K562 (cell line): Measurements from ENCODE around the gene NOL4L. TPM values are rescaled to one million over a fixed set of nuclear protein-coding genes. Genes with fewer than 3 reads are reported as not detected.
A peak's percentile ranks its signal among the peaks of the same experiment; 100 is the strongest.

Experiments used
- ATAC-seq: fragments of 200-7000 bp; cut with Tn5 transposase; 3 replicates; pipeline ENCODE4 v1.9.1; 2020; ENCODE audit warnings: moderate library complexity
- BruUV-seq: library from RNA; stranded (reverse); fragments of 400-500 nt; replicated peaks from 2 replicates; lab custom pipeline; 2021; lab: Mats Ljungman, UMichigan
- CTCF ChIA-PET: fragments of 300-600 bp; formaldehyde crosslinking; extraction: SDS; loops from one replicate; lab custom pipeline; 2021; ENCODE audit warnings: low intra/inter-chr PET ratio; lab: Yijun Ruan, JAX
- POLR2A ChIA-PET: fragments of 300-600, 350-650 bp; sonication (Branson Sonifier 250); formaldehyde crosslinking; extraction: SDS; loops from one replicate; lab custom pipeline; 2021; ENCODE audit warnings: antibody characterized with exemption, inconsistent platforms; lab: Yijun Ruan, JAX
- DNase-seq, 4 experiments: peaks; one replicate each; pipeline versions ENCODE4 v3.0.0 to v3.0.0-alpha.2; 2011 to 2018; ENCODE audit warnings: low spot score in 3 of 4, mixed read lengths in 3 of 4; ENCODE audit errors: extremely low read depth in 1 of 4
- FAIRE-seq: peaks from 2 replicates; lab custom pipeline; 2011; peaks lifted over from hg19 to GRCh38; lab: Jason Lieb, UNC
- H2AFZ ChIP-seq: 2 replicates; pipeline ENCODE4 v1.6.0; 2011; ENCODE audit warnings: low read depth, low read length, control low read depth, inconsistent platforms
- H3K27ac ChIP-seq: fragments of 200-600 bp; 3 replicates; pipeline ENCODE4 v1.8.0; 2011; ENCODE audit warnings: low read depth, mild to moderate bottlenecking, control low read depth, inconsistent platforms, low read length, moderate library complexity, mixed read lengths; ENCODE audit errors: extremely low read depth
- H3K27me3 ChIP-seq, 2 experiments: fragments of 300-600 bp in 1 of 2; 2 replicates in 1 of 2; 3 replicates in 1 of 2; pipeline versions ENCODE4 v1.6.0 to v1.8.0; 2011; ENCODE audit warnings: inconsistent platforms in 2 of 2, low read length in 2 of 2, mild to moderate bottlenecking in 1 of 2, mixed read lengths in 1 of 2, moderate library complexity in 1 of 2; ENCODE audit not compliant: control insufficient read depth in 2 of 2, insufficient read depth in 2 of 2
- H3K36me3 ChIP-seq: fragments of 300-600 bp; 3 replicates; pipeline ENCODE4 v1.8.0; 2011; ENCODE audit warnings: mild to moderate bottlenecking, low read length, inconsistent platforms; ENCODE audit not compliant: control insufficient read depth, insufficient read depth
- H3K4me1 ChIP-seq, 2 experiments: fragments of 200-600 bp in 1 of 2; replicated peaks in 1 of 2; 2 replicates in 1 of 2; 3 replicates in 1 of 2; pipeline versions ENCODE4 v1.5.1 to v1.8.0; 2011; ENCODE audit warnings: inconsistent platforms in 2 of 2, low read length in 2 of 2, mild to moderate bottlenecking in 1 of 2, mixed read lengths in 1 of 2, moderate library complexity in 1 of 2; ENCODE audit not compliant: control insufficient read depth in 2 of 2, insufficient read depth in 2 of 2
- H3K4me2 ChIP-seq: 2 replicates; pipeline ENCODE4 v1.6.1; 2011; ENCODE audit warnings: low read length, control low read depth, inconsistent platforms, mixed read lengths; ENCODE audit not compliant: insufficient read depth
- H3K4me3 ChIP-seq: fragments of 200-600 bp; sonication (generic), shearing (Covaris generic); 2 replicates; pipeline ENCODE4 v1.5.1; 2016; ENCODE audit warnings: control low read depth, inconsistent platforms
- H3K79me2 ChIP-seq: fragments of 200-600 bp; 3 replicates; pipeline ENCODE4 v1.8.0; 2011; ENCODE audit warnings: low read length, inconsistent platforms; ENCODE audit not compliant: control insufficient read depth, insufficient read depth
- H3K9ac ChIP-seq, 2 experiments: 2 replicates each; pipeline versions ENCODE4 v1.6.0 to v1.6.1; 2011; ENCODE audit warnings: low read depth in 2 of 2, low read length in 2 of 2, control low read depth in 1 of 2, inconsistent platforms in 1 of 2, mild to moderate bottlenecking in 1 of 2, mixed read lengths in 1 of 2; ENCODE audit not compliant: insufficient read depth in 1 of 2
- H3K9me1 ChIP-seq: one replicate; pipeline ENCODE4 v1.6.0; 2011; ENCODE audit warnings: inconsistent platforms, mild to moderate bottlenecking, low read length, moderate library complexity; ENCODE audit not compliant: control insufficient read depth, insufficient read depth
- H3K9me3 ChIP-seq: replicated peaks from 2 replicates; pipeline ENCODE4 v1.5.1; 2011; ENCODE audit warnings: low read depth, low read length, inconsistent platforms; ENCODE audit not compliant: control insufficient read depth, insufficient read depth
- H4K20me1 ChIP-seq: replicated peaks from 2 replicates; pipeline ENCODE4 v1.6.1; 2011; ENCODE audit warnings: low read length, inconsistent platforms, mixed read lengths; ENCODE audit not compliant: control insufficient read depth, insufficient read depth
- BACH1 ChIP-seq: fragments of 200-800 bp; sonication (Bioruptor generic); IDR thresholded peaks from 2 replicates; pipeline ENCODE4 v1.6.1; 2016; ENCODE audit warnings: missing genetic modification characterization, missing compliant biosample characterization
- BCOR ChIP-seq: fragments of 450-650 bp; IDR thresholded peaks from 2 replicates; pipeline ENCODE4 v1.6.1; 2016
- CBX5 ChIP-seq: IDR thresholded peaks from 2 replicates; pipeline ENCODE4 v1.6.1; 2014; ENCODE audit warnings: low read depth, borderline replicate concordance
- DACH1 ChIP-seq: fragments of 450-650 bp; IDR thresholded peaks from 2 replicates; pipeline ENCODE4 v1.6.1; 2018; ENCODE audit not compliant: partially characterized antibody
- FOXK1 ChIP-seq: sonication (generic); formaldehyde crosslinking; IDR thresholded peaks from 2 replicates; pipeline ENCODE4 v1.8.0; 2022; ENCODE audit warnings: missing genetic modification reagents, mild to moderate bottlenecking, borderline replicate concordance
- HOMEZ ChIP-seq: fragments of 250-450 bp; sonication (Bioruptor Pico); IDR thresholded peaks from 2 replicates; pipeline ENCODE4 v1.4.0; 2020; ENCODE audit warnings: mild to moderate bottlenecking, moderate library complexity
- KDM1A ChIP-seq, 2 experiments: fragments of 450-650 bp; IDR thresholded peaks; 2 replicates each; pipeline ENCODE4 v1.6.1; 2016; ENCODE audit warnings: mild to moderate bottlenecking in 2 of 2
- KDM4B ChIP-seq, 2 experiments: fragments of 450-650 bp in 1 of 2; sonication (generic) in 1 of 2; IDR thresholded peaks; 2 replicates each; pipeline ENCODE4 v1.6.1; 2016 to 2017; ENCODE audit warnings: borderline replicate concordance in 2 of 2, antibody characterized with exemption in 1 of 2, low read depth in 1 of 2, mild to moderate bottlenecking in 1 of 2
- MCM2 ChIP-seq: fragments of 450-650 bp; IDR thresholded peaks from 2 replicates; pipeline ENCODE4 v1.6.1; 2017; ENCODE audit warnings: low read depth, mild to moderate bottlenecking
- POLR2G ChIP-seq: fragments of 200-400 bp; formaldehyde crosslinking; IDR thresholded peaks from 2 replicates; pipeline ENCODE4 v1.6.1; 2017; ENCODE audit warnings: low read depth, mild to moderate bottlenecking, antibody characterized with exemption, low read length, moderate library complexity
- PTBP1 ChIP-seq: fragments of 200-400 bp; formaldehyde crosslinking; IDR thresholded peaks from 2 replicates; pipeline ENCODE4 v1.6.1; 2017; ENCODE audit warnings: low read depth, low read length
- RBFOX2 ChIP-seq: fragments of 200-400 bp; formaldehyde crosslinking; IDR thresholded peaks from 2 replicates; pipeline ENCODE4 v1.6.1; 2017; ENCODE audit warnings: low read depth, mild to moderate bottlenecking, low read length, moderate library complexity
- RBM25 ChIP-seq: fragments of 200-400 bp; formaldehyde crosslinking; IDR thresholded peaks from 2 replicates; pipeline ENCODE4 v1.6.1; 2018; ENCODE audit warnings: low read length, low read depth, moderate library complexity; ENCODE audit not compliant: severe bottlenecking
- SMARCA5 ChIP-seq: fragments of 450-650 bp; IDR thresholded peaks from 2 replicates; pipeline ENCODE4 v1.6.1; 2016
- ZNF143 ChIP-seq: sonication (generic); formaldehyde crosslinking; IDR thresholded peaks from 2 replicates; pipeline ENCODE4 v1.9.0; 2022; ENCODE audit warnings: mild to moderate bottlenecking, missing genetic modification reagents
- ZNF24 ChIP-seq: fragments of 450-650 bp; IDR thresholded peaks from 2 replicates; pipeline ENCODE4 v1.6.1; 2016
- ZNF586 ChIP-seq: fragments of 450-650 bp; formaldehyde crosslinking; conservative IDR thresholded peaks from 2 replicates; pipeline ENCODE4 v1.4.0; 2020; ENCODE audit warnings: mild to moderate bottlenecking, moderate library complexity
- WGBS: fragments of 100-300 bp; shearing (Covaris generic); methylation state at CpG from one replicate; pipeline ENCODE4 v1.1.6; 2016; ENCODE audit warnings: low coverage, mixed read lengths; ENCODE audit not compliant: insufficient coverage; ENCODE audit errors: missing lambda C conversion rate; 5-methylcytosine and 5-hydroxymethylcytosine counted together
- in situ Hi-C: fragments of 300-500 bp; cut with MboI; formaldehyde crosslinking; loops from 4 replicates; pipeline ENCODE4 v1.15.0; 2018; ENCODE audit warnings: inconsistent platforms, mixed read lengths
- intact Hi-C: fragments of 100-400 bp; cut with micrococcal nuclease; formaldehyde crosslinking; loops from 2 replicates; pipeline ENCODE4 v1.14.2; 2022
- polyA plus RNA-seq, 8 experiments: library from polyadenylated mRNA; depleted of rRNA in 4 of 8; stranded (reverse) in 5 of 8; unstranded in 3 of 8; fragments of >200 nt; fragmentation: Nextera tagmentation in 2 of 8; fragmentation: Illumina TruSeq in 1 of 8; extraction: Ambion mirVana in 2 of 8; extraction: Trizol in 1 of 8; gene quantifications; 2 replicates each; pipeline versions ENCODE4 v1.2.1 to v1.2.3, GENCODE V29; 2011 to 2014; ENCODE audit warnings: inconsistent platforms in 1 of 8, missing spikeins in 1 of 8
- total RNA-seq, 7 experiments: library from RNA; depleted of rRNA in 6 of 7; stranded (reverse); fragments of >200 nt in 6 of 7; fragmentation: Illumina TruSeq in 2 of 7; extraction: Trizol in 2 of 7; gene quantifications; 2 replicates each; pipeline versions ENCODE4 v1.2.1 to v1.2.3, GENCODE V29; 2011 to 2021; ENCODE audit warnings: low replicate concordance in 1 of 7

Gene NOL4L
- total and polyA plus RNA-seq, 9 of the 15 experiments (the other 6 are each of a cell fraction or from before 2014, with no cell fraction given) = 5.1 to 36.2 (median 13.6) TPM

DNA sequence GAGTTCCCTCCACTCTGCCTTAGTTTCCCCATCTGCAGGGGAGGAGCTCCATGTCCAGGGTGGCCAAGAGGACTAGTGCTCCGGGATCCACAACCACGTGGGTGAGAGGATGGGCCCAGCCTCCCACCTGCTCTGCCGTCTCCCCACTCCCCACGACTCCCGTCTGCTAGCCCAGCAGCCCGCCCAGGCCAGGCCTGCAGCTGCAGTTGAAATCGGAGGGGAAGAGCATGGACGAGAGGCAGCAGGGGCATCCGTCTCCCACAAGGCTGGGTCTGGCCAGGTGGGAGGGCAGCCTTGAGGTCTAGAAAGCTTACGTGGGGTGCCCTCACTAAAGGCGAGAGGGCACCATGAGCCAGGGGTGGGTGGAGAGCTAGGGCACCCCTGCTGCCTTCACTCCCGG, 8.6 kb downstream of the NOL4L start:
- 82% methylated on average over 10 of the region's 12 CpGs for WGBS
- H3K36me3 ChIP-seq = peaks cover 32% of the 10 kb centered on the region
- intact Hi-C loops (no loop called here), in situ Hi-C loops (no loop called here)
- peaks cover 98% of the 10 kb centered on the region for H3K79me2 ChIP-seq
- H3K9ac ChIP-seq = peak overlapping the region in 1 of 2 experiments; percentile 90; a peak in 2 of 4 replicates
- CTCF ChIA-PET = no interaction called here
- no peaks in the 10 kb centered on the region; the same call in 1 of the 2 replicates for H4K20me1 ChIP-seq
- FAIRE-seq (no peak), ATAC-seq (no peak), DNase-seq (no peak)
- no TSS peak for BruUV-seq
- peaks cover 70 to 83% of the 10 kb centered on the region in 2 experiments for H3K4me1 ChIP-seq
- no peaks in the 10 kb centered on the region for H3K9me1 ChIP-seq
- no peak overlapping the region for H3K4me2 ChIP-seq
- no peak overlapping the region for H2AFZ ChIP-seq
- peak overlapping the region; percentile 25; the same call in 1 of the 3 replicates for H3K27ac ChIP-seq
- no peaks in the 10 kb centered on the region for H3K27me3 ChIP-seq
- H3K9me3 ChIP-seq = no peaks in the 10 kb centered on the region
- no peak overlapping the region for H3K4me3 ChIP-seq
- POLR2A ChIA-PET = interaction anchor here (0.6 to 0.8 kb wide), 3 partner anchors 28 to 86 kb away, joined by 3 to 4 read pairs (median 3); no protein-coding TSS in a partner anchor
- no peak for TF ChIP-seq ZNF143
- peak; percentile 37; the same call in 1 of the 2 replicates for TF ChIP-seq RBFOX2
- TF ChIP-seq POLR2G = peak; percentile 54

GRCh38 chr20:32575805-32576204, 9.3 kb downstream of the NOL4L start:
- DNase-seq = peak in 1 of 4 experiments; percentile 27
- no peaks in the 10 kb centered on the region; the same call in 1 of the 2 replicates for H4K20me1 ChIP-seq
- TF ChIP-seq ZNF586 (CRISPR knock-in tag) = no peak
- peak; percentile 44 for TF ChIP-seq RBM25
- peak in 1 of 2 experiments; percentile 31; a peak in 2 of 4 replicates for TF ChIP-seq KDM1A (IDR thresholded peaks at IDR 0.05)
- no peak for TF ChIP-seq KDM4B (IDR thresholded peaks at IDR 0.05; ENCODE audit: borderline replicate concordance in 2 of 2, low read depth in 1 of 2)
- TF ChIP-seq HOMEZ (CRISPR knock-in tag) = no peak
- TF ChIP-seq ZNF24 = no peak
- TF ChIP-seq PTBP1 = 0 out of 2 replicates have a peak, but pooled peaks have one; percentile 22
- no peak for TF ChIP-seq DACH1
- peak; percentile 46; the same call in 1 of the 2 replicates for TF ChIP-seq SMARCA5
- TF ChIP-seq MCM2 = no peak
- no peak for TF ChIP-seq FOXK1 (CRISPR knock-in tag)
- TF ChIP-seq BCOR = peak; percentile 55; the same call in 1 of the 2 replicates
- TF ChIP-seq CBX5 = no peak
- no peak for TF ChIP-seq BACH1 (tag)

More at GRCh38 chr20:32575805-32576204, 9.3 kb downstream of the NOL4L start:
- peaks cover 98% of the 10 kb centered on the region for H3K79me2 ChIP-seq
- H3K9ac ChIP-seq = peak overlapping the region; percentile 59 to 90; a peak in 3 of 4 replicates
- H3K27me3 ChIP-seq = no peaks in the 10 kb centered on the region
- no peak for FAIRE-seq
- ATAC-seq = no peak
- 70% methylated on average over 5 of the region's 5 CpGs for WGBS
- H3K36me3 ChIP-seq = peaks cover 33% of the 10 kb centered on the region
- no peak overlapping the region for H3K4me3 ChIP-seq
- H3K4me2 ChIP-seq = no peak overlapping the region; the same call in 1 of the 2 replicates
- no peaks in the 10 kb centered on the region for H3K9me1 ChIP-seq
- H3K9me3 ChIP-seq = no peaks in the 10 kb centered on the region
- intact Hi-C loops (no loop called here), in situ Hi-C loops (no loop called here)
- H3K4me1 ChIP-seq = peaks cover 68 to 83% of the 10 kb centered on the region in 2 experiments
- H3K27ac ChIP-seq = peak overlapping the region; percentile 61
- CTCF ChIA-PET = no interaction called here
- POLR2A ChIA-PET = interaction anchor here (0.6 to 1.7 kb wide), 6 partner anchors 10 to 87 kb away, joined by 3 to 9 read pairs (median 4); no protein-coding TSS in a partner anchor
- BruUV-seq = no TSS peak
- H2AFZ ChIP-seq = no peak overlapping the region
